Measurements from ENCODE around the gene GADD45B.

Gene GADD45B

DNA sequence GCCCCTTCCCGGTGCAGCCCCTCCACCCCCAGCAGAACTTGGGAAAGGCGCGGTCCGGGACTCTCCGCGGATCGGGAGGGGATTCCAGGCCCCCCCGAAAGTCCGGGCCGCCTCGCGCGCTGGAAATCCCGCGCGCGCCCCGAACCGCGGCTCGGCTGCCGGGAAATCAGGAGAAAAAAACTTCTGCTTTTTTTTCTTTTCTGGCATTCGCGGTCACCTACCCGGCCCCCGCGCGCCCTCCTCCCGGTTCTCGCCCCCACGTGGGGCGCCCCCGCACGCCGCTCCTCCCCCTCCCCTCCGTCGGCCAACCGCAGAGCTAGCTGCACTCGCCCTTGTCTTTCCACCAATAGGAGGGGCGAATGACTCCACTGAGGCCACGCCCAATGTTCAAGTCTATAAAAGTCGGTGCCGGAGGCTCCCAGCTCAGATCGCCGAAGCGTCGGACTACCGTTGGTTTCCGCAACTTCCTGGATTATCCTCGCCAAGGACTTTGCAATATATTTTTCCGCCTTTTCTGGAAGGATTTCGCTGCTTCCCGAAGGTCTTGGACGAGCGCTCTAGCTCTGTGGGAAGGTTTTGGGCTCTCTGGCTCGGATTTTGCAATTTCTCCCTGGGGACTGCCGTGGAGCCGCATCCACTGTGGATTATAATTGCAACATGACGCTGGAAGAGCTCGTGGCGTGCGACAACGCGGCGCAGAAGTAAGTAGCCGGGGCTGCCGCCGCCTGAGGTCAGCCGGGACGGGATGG is at the start of gene GADD45B:
Gene GADD45B (plus strand): TSS at position 426 of the 749 bp plus-strand sequence. CDS start 232 bp downstream, at position 658.
- peak; percentile 93 to 95 for DNase-seq (ENCODE audit: low read depth in 2 of 2)

DNA sequence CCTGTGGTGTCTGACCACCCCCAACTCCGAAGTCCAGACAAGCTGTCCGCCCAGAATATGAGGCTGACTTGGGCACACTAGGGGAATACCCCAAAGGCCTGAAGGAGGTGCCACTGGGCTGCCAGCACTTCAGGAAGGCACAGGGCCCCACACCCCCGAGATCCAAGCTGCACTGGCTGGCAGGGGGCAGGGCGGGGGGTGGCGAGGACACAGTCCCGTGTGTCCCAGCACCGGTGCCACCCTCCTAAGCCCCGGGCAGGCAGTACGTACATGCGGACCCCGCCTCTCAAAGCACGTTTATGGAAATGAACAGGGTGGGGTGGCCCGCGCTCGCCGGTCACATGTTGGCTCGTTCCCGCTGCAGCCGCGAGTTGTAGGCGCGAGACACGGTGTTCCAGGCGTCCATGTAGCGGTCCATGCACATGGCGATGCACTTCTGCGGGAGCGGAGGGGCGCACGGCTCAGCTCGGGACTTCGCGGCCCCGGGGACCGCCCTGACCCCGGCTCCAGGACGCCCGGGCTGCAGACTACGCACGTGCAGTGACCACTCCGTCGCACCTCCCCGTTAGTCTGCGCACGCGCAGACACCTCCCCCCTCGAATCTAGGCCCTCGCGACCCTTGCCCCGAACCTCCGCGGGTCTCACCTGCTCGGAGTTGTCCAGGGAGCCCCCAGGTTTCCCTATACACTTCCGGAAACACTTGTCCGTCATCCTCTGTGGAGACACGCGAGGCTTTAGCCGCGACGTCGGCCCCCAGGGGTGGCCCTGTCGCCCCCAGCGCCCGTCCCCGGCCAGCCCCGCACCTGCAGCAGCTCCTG is 49.1 kb upstream of the GADD45B start:
- peak; percentile 18 to 24 for DNase-seq (ENCODE audit: low read depth in 2 of 2)

DNA sequence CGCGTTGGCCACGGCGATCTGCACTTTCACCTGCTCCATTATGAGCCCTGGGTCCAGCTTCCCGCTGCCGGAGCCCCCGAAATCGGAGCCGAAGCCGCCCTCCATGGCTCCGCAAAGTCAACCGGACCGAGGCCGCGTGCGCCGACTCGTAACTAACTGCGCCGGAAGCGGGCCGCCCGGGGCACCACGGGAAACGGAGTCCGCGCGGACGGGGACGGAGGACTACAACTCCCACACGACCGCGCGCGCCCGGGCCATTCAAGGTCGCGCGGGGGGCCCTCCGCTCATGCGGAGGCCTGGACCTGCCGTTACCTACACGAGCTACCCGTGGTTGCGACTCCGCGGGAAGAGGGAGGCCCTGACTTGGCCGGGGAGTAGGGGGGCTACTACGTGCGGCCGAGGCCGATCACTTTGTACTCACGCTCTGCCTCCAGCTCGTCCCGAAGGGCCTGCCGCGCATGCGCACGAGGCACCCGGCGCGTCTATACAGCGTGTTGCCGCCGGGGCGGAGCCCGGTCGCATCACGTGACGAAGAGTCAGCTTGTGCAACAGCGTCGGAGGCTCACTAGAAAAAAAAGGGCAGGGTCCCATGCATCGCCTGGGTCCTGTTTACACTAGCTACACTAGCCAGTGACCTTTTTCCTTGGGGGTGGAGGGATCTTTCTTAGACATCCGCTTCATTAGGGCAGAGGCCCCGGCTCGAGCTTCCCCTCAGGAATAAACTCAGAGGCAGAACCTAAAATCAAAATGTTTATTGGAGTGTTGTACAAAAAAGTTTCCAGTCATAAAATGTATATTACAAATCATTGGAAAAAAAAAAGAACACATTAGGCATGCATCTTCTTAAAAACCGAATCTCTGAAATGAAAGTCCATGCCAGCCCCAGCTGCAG is 48.3 kb upstream of the GADD45B start, which contains the start of gene TIMM13:
Gene TIMM13 (minus strand): TSS at position 158 of the 892 bp plus-strand sequence. CDS start 53 bp downstream, at position 105.
- peak; percentile 93 to 96 for DNase-seq (ENCODE audit: low read depth in 2 of 2)

GRCh38 chr19:2428321-2428690 is 47.6 kb upstream of the GADD45B start:
- DNase-seq (ENCODE audit: low read depth in 2 of 2), result no peak

GRCh38 chr19:2428756-2429711 is 46.9 kb upstream of the GADD45B start:
- DNase-seq (ENCODE audit: low read depth in 2 of 2), result no peak

GRCh38 chr19:2429917-2430535 is 45.9 kb upstream of the GADD45B start:
- no peak for DNase-seq (ENCODE audit: low read depth in 2 of 2)

DNA sequence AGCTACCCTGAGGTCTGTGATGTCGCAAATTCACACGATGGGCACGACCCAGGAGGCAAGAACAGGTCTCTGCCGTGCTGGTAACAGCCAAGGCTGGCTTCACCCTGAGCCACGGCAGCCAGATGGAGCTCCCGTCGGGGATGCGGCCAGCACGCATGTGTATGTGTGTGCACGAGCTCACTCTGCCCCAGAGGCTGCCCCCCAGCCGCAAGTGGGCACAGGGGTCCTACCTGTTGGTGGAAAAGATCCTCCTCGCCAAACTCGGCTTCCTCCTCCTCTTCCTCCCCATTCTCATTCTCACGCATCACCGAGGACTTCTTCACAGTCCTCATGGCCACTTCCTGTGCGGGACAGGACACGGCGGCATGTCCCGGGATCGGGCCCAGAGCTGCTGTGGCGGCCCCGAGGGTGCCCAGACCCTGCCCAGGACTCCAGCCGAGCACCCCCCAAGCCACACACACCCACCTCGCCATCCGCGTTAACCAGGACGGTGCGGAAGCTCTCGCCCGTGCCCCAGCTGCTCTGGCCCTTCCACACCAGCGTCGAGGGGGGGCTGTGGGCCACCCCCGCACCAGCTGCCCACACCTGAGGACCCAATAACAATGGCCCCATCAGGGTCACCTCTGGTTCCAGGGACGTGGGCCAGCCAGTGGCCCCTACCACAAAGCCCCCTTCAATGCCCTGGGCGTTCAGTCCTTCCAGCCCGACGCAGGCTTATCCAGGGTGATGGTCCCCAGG is 44.4 kb upstream of the GADD45B start:
- DNase-seq (ENCODE audit: low read depth in 2 of 2), result no peak

- DNase-seq (ENCODE audit: low read depth in 2 of 2), result no peak
Observed at GRCh38 chr19:2432131-2432848, 43.6 kb upstream of the GADD45B start.

DNA sequence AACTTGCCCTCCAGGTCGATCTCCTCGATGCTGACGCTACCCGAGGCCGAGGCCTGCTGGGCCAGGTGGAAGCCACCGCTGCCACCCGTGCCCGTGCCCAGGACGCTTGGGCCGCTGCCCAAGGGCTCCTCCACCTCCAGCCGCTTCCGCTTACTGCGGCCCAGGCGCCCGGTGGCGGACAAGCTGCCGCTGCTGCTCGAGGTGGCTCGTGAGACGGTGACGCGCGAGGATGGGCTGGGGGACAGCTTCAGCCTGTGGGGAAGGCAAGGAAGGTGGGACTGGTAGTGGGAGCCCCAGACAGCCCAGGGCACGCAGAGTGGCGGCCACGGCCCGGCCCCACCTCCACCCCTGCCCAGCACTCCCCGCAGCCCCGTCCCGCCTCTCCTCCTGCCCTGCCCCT is 42.1 kb upstream of the GADD45B start:
- DNase-seq (ENCODE audit: low read depth in 2 of 2), result no peak

GRCh38 chr19:2434267-2434666 is 41.7 kb upstream of the GADD45B start:
- DNase-seq (ENCODE audit: low read depth in 2 of 2), result no peak

- no peak for DNase-seq (ENCODE audit: low read depth in 2 of 2)
Observed at GRCh38 chr19:2434721-2435265, 41.1 kb upstream of the GADD45B start.

GRCh38 chr19:2436384-2436783 is 39.5 kb upstream of the GADD45B start:
- no peak for DNase-seq (ENCODE audit: low read depth in 2 of 2)

DNA sequence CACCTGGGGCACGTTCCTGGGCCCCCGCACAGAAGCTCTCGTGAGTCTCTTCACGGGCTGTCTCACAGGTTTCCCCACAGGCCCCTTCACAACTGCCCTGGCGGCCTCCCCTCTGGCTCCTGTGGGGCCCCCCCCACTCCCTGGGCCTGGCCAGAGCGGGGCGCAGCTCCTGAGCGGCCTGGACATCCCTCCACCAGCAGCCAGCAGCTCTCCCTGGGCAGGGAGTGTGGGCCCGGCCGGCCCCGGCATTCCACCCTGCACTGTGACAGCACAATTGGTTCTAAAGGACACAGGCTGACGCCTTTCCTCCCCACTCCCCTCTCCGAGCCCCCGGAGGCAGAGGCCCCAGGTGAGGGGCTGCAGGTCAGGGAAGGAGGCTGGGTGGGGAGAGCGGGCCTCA is 39.0 kb upstream of the GADD45B start:
- no peak for DNase-seq (ENCODE audit: low read depth in 2 of 2)

GRCh38 chr19:2438178-2438577 is 37.7 kb upstream of the GADD45B start:
- DNase-seq (ENCODE audit: low read depth in 2 of 2), result no peak

DNA sequence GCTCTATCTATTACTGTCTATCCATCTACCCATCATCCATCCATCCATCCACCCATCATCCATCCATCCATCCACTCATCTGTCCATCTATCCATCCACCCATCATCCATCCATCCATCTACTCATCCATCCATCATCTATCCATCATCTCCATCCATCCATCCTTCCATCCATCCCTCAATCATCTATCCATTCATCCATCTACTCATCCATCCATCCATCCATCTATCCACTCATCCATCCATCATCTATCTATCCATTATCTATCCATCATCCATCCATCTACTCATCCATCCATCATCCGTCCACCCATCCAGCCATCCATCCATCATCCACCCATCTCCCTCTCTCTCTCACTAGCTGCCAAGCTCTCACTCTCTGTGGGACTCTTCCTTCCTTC is 35.4 kb upstream of the GADD45B start:
- DNase-seq (ENCODE audit: low read depth in 2 of 2), result no peak

GRCh38 chr19:2441096-2441752 is 34.7 kb upstream of the GADD45B start:
- no peak for DNase-seq (ENCODE audit: low read depth in 2 of 2)

GRCh38 chr19:2443116-2443784 is 32.7 kb upstream of the GADD45B start:
- no peak for DNase-seq (ENCODE audit: low read depth in 2 of 2)

DNA sequence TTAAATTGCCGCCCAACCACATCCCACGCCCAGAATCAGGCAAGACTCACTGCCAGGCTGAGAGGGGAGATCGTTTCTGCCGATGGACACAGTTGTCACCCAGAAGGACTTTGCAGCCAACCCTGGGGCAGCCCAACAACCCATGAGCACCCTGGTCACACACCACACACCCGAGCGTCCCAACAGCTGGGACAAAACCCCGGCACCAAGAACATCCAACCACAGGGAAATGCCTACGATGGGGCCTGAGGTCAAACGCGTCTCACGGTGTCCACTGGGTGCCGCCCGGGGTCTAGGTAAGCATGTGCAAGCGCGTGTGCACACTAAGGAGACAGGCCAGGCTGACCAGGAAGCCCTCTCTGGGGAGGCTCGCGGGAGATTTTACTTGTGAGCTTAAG is 32.1 kb upstream of the GADD45B start:
- no peak for DNase-seq (ENCODE audit: low read depth in 2 of 2)
